ENCODE data around the gene TANC1.

DNA sequence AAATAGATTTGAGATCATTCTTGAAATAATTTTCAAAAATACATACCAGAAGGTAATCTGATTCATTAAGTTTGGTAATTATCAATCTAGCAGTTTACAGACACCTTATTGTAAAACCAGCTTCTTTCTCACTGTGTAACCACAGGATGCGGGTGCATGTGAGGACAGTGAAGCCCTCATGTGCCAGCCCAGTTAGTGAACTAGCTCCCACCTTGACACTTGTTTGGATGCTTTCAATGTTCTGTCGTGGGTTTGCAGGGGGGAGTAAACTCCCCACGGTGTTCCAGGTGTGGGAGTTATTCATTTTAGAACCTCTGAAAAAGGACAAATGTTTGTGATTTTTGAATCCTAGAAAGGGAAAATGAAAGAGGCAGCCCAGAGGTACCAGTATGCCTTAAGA is 259.0 kb downstream of the TANC1 start:
- TF ChIP-seq POLR2A (IDR thresholded peaks at IDR 0.05; ENCODE audit: low read length) (no peak), GATA1 (IDR thresholded peaks at IDR 0.05; ENCODE audit: low read depth, low read length) (no peak)

All from erythroblast (primary cell).